K562 (cell line): ENCODE measurements around the gene DPP9. TPM values are rescaled to one million over a fixed set of nuclear protein-coding genes. Genes with fewer than 3 reads are reported as not detected.
A peak's percentile ranks its signal among the peaks of the same experiment; 100 is the strongest.

Experiments used
- ATAC-seq: fragments of 200-7000 bp; cut with Tn5 transposase; 3 replicates; pipeline ENCODE4 v1.9.1; 2020; ENCODE audit warnings: moderate library complexity
- BruUV-seq: library from RNA; stranded (reverse); fragments of 400-500 nt; replicated peaks from 2 replicates; lab custom pipeline; 2021; lab: Mats Ljungman, UMichigan
- CTCF ChIA-PET: fragments of 300-600 bp; formaldehyde crosslinking; extraction: SDS; loops from one replicate; lab custom pipeline; 2021; ENCODE audit warnings: low intra/inter-chr PET ratio; lab: Yijun Ruan, JAX
- POLR2A ChIA-PET: fragments of 300-600, 350-650 bp; sonication (Branson Sonifier 250); formaldehyde crosslinking; extraction: SDS; loops from one replicate; lab custom pipeline; 2021; ENCODE audit warnings: antibody characterized with exemption, inconsistent platforms; lab: Yijun Ruan, JAX
- DNase-seq, 4 experiments: peaks; one replicate each; pipeline versions ENCODE4 v3.0.0 to v3.0.0-alpha.2; 2011 to 2018; ENCODE audit warnings: low spot score in 3 of 4, mixed read lengths in 3 of 4; ENCODE audit errors: extremely low read depth in 1 of 4
- FAIRE-seq: peaks from 2 replicates; lab custom pipeline; 2011; peaks lifted over from hg19 to GRCh38; lab: Jason Lieb, UNC
- H2AFZ ChIP-seq: 2 replicates; pipeline ENCODE4 v1.6.0; 2011; ENCODE audit warnings: low read depth, low read length, control low read depth, inconsistent platforms
- H3K27ac ChIP-seq: fragments of 200-600 bp; 3 replicates; pipeline ENCODE4 v1.8.0; 2011; ENCODE audit warnings: low read depth, mild to moderate bottlenecking, control low read depth, inconsistent platforms, low read length, moderate library complexity, mixed read lengths; ENCODE audit errors: extremely low read depth
- H3K27me3 ChIP-seq, 2 experiments: fragments of 300-600 bp in 1 of 2; 2 replicates in 1 of 2; 3 replicates in 1 of 2; pipeline versions ENCODE4 v1.6.0 to v1.8.0; 2011; ENCODE audit warnings: inconsistent platforms in 2 of 2, low read length in 2 of 2, mild to moderate bottlenecking in 1 of 2, mixed read lengths in 1 of 2, moderate library complexity in 1 of 2; ENCODE audit not compliant: control insufficient read depth in 2 of 2, insufficient read depth in 2 of 2
- H3K36me3 ChIP-seq: fragments of 300-600 bp; 3 replicates; pipeline ENCODE4 v1.8.0; 2011; ENCODE audit warnings: mild to moderate bottlenecking, low read length, inconsistent platforms; ENCODE audit not compliant: control insufficient read depth, insufficient read depth
- H3K4me1 ChIP-seq, 2 experiments: fragments of 200-600 bp in 1 of 2; replicated peaks in 1 of 2; 2 replicates in 1 of 2; 3 replicates in 1 of 2; pipeline versions ENCODE4 v1.5.1 to v1.8.0; 2011; ENCODE audit warnings: inconsistent platforms in 2 of 2, low read length in 2 of 2, mild to moderate bottlenecking in 1 of 2, mixed read lengths in 1 of 2, moderate library complexity in 1 of 2; ENCODE audit not compliant: control insufficient read depth in 2 of 2, insufficient read depth in 2 of 2
- H3K4me2 ChIP-seq: 2 replicates; pipeline ENCODE4 v1.6.1; 2011; ENCODE audit warnings: low read length, control low read depth, inconsistent platforms, mixed read lengths; ENCODE audit not compliant: insufficient read depth
- H3K4me3 ChIP-seq: fragments of 200-600 bp; sonication (generic), shearing (Covaris generic); 2 replicates; pipeline ENCODE4 v1.5.1; 2016; ENCODE audit warnings: control low read depth, inconsistent platforms
- H3K79me2 ChIP-seq: fragments of 200-600 bp; 3 replicates; pipeline ENCODE4 v1.8.0; 2011; ENCODE audit warnings: low read length, inconsistent platforms; ENCODE audit not compliant: control insufficient read depth, insufficient read depth
- H3K9ac ChIP-seq, 2 experiments: 2 replicates each; pipeline versions ENCODE4 v1.6.0 to v1.6.1; 2011; ENCODE audit warnings: low read depth in 2 of 2, low read length in 2 of 2, control low read depth in 1 of 2, inconsistent platforms in 1 of 2, mild to moderate bottlenecking in 1 of 2, mixed read lengths in 1 of 2; ENCODE audit not compliant: insufficient read depth in 1 of 2
- H3K9me1 ChIP-seq: one replicate; pipeline ENCODE4 v1.6.0; 2011; ENCODE audit warnings: inconsistent platforms, mild to moderate bottlenecking, low read length, moderate library complexity; ENCODE audit not compliant: control insufficient read depth, insufficient read depth
- H3K9me3 ChIP-seq: replicated peaks from 2 replicates; pipeline ENCODE4 v1.5.1; 2011; ENCODE audit warnings: low read depth, low read length, inconsistent platforms; ENCODE audit not compliant: control insufficient read depth, insufficient read depth
- H4K20me1 ChIP-seq: replicated peaks from 2 replicates; pipeline ENCODE4 v1.6.1; 2011; ENCODE audit warnings: low read length, inconsistent platforms, mixed read lengths; ENCODE audit not compliant: control insufficient read depth, insufficient read depth
- MYC ChIP-seq, 2 experiments: fragments of 250-450 bp in 1 of 2; sonication (Bioruptor Pico) in 1 of 2; IDR thresholded peaks; 2 replicates each; pipeline versions ENCODE4 v1.5.1 to v1.6.1; 2012 to 2021; ENCODE audit warnings: low read depth in 2 of 2, borderline replicate concordance in 1 of 2, improper control_type of control experiment in 1 of 2, low read length in 1 of 2, mild to moderate bottlenecking in 1 of 2, moderate library complexity in 1 of 2
- NR0B1 ChIP-seq: fragments of 450-650 bp; IDR thresholded peaks from one replicate; pipeline ENCODE4 v1.6.1; 2018; ENCODE audit warnings: mild to moderate bottlenecking, moderate library complexity; ENCODE audit not compliant: partially characterized antibody
- SREBF2 ChIP-seq: sonication (generic); formaldehyde crosslinking; IDR thresholded peaks from 2 replicates; pipeline ENCODE4 v1.4.0; 2020; ENCODE audit warnings: mild to moderate bottlenecking, missing genetic modification reagents
- WGBS: fragments of 100-300 bp; shearing (Covaris generic); methylation state at CpG from one replicate; pipeline ENCODE4 v1.1.6; 2016; ENCODE audit warnings: low coverage, mixed read lengths; ENCODE audit not compliant: insufficient coverage; ENCODE audit errors: missing lambda C conversion rate; 5-methylcytosine and 5-hydroxymethylcytosine counted together
- in situ Hi-C: fragments of 300-500 bp; cut with MboI; formaldehyde crosslinking; loops from 4 replicates; pipeline ENCODE4 v1.15.0; 2018; ENCODE audit warnings: inconsistent platforms, mixed read lengths
- intact Hi-C: fragments of 100-400 bp; cut with micrococcal nuclease; formaldehyde crosslinking; loops from 2 replicates; pipeline ENCODE4 v1.14.2; 2022
- polyA plus RNA-seq, 8 experiments: library from polyadenylated mRNA; depleted of rRNA in 4 of 8; stranded (reverse) in 5 of 8; unstranded in 3 of 8; fragments of >200 nt; fragmentation: Nextera tagmentation in 2 of 8; fragmentation: Illumina TruSeq in 1 of 8; extraction: Ambion mirVana in 2 of 8; extraction: Trizol in 1 of 8; gene quantifications; 2 replicates each; pipeline versions ENCODE4 v1.2.1 to v1.2.3, GENCODE V29; 2011 to 2014; ENCODE audit warnings: inconsistent platforms in 1 of 8, missing spikeins in 1 of 8
- total RNA-seq, 7 experiments: library from RNA; depleted of rRNA in 6 of 7; stranded (reverse); fragments of >200 nt in 6 of 7; fragmentation: Illumina TruSeq in 2 of 7; extraction: Trizol in 2 of 7; gene quantifications; 2 replicates each; pipeline versions ENCODE4 v1.2.1 to v1.2.3, GENCODE V29; 2011 to 2021; ENCODE audit warnings: low replicate concordance in 1 of 7

Gene DPP9
- total and polyA plus RNA-seq, 9 of the 15 experiments (the other 6 are each of a cell fraction or from before 2014, with no cell fraction given) = 0.90 to 66.7 (median 24.5) TPM

DNA sequence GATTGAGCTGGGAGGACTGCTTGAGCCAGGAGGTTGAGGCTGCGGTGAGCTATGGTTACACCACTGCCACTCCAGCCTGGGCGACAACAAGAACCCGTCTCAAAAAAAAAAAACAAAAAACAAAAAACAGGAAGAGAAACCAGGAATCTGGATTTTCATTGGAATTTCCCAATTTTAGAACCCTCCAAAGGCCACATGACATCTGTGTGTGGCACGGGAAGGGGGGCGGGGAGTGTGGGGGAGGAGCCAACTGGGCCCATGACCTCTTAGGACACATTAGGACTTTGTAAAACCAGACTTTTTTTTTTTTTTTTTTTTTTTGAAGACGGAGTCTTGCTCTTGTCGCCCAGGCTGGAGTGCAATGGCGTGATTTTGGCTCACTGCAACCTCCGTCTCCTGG, 32.3 kb downstream of the DPP9 start:
- Histone ChIP-seq H3K4me2 (no peak overlapping the region), H3K27ac (no peak overlapping the region), H3K79me2 (no peaks in the 10 kb centered on the region), H3K9me3 (no peaks in the 10 kb centered on the region), H3K4me1 (peaks cover 0 to 37% of the 10 kb centered on the region in 2 experiments; a peak in 2 of 5 replicates), H3K4me3 (no peak overlapping the region), H3K9me1 (peaks cover 2% of the 10 kb centered on the region), H2AFZ (no peak overlapping the region), H3K9ac (no peak overlapping the region), H3K27me3 (no peaks in the 10 kb centered on the region), H4K20me1 (no peaks in the 10 kb centered on the region), H3K36me3 (peaks cover 88% of the 10 kb centered on the region; the same call in 2 of the 3 replicates)
- no peak for ATAC-seq
- in situ Hi-C loops = no loop called here
- DNase-seq = peak in 2 of 4 experiments; percentile 50 to 51
- POLR2A ChIA-PET = interaction anchor here (0.6 kb wide), 1 partner anchor 998 kb away, joined by 5 read pairs; no protein-coding TSS in a partner anchor
- CTCF ChIA-PET = no interaction called here
- no peak for TF ChIP-seq MYC (IDR thresholded peaks at IDR 0.05; ENCODE audit: low read depth, low read length)
- TF ChIP-seq MYC (CRISPR knock-in tag; IDR thresholded peaks at IDR 0.05; ENCODE audit: borderline replicate concordance, low read depth) = no peak
- TF ChIP-seq SREBF2 = no peak
- no peak for TF ChIP-seq NR0B1
- BruUV-seq = no TSS peak
- 100% methylated on average over 5 of the region's 9 CpGs for WGBS
- intact Hi-C loops = no loop called here
- FAIRE-seq = no peak
